GM11168 (cell line): ENCODE results near the gene TTLL4.

Source experiments
- in situ Hi-C: fragments of 300-500 bp; cut with MboI; formaldehyde crosslinking; loops from one replicate; pipeline ENCODE4 v1.12.0; 2022; ENCODE audit warnings: low sequenced_read_pairs; ENCODE audit not compliant: unreplicated experiment

Gene TTLL4

DNA sequence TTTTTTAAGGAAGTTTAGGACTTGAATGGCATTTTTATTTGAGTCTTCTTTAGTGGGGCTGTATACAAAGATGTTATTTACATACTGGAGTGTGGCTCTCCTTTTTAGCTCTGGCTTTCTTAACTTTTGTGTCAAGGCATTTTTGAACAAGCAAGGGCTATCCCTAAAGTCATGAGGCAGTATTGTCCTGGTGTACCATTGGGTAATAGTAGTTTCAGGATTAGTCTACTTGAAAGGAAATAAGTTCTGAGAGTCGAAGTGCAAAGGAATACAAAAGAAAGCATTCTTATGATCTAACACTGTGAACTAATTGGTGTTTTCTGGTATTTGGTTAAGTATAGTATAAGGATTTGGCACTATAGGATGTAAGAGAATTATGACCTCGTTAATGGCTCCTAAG lies 69.4 kb downstream of the TTLL4 start:
- in situ Hi-C loops = no loop called here

DNA sequence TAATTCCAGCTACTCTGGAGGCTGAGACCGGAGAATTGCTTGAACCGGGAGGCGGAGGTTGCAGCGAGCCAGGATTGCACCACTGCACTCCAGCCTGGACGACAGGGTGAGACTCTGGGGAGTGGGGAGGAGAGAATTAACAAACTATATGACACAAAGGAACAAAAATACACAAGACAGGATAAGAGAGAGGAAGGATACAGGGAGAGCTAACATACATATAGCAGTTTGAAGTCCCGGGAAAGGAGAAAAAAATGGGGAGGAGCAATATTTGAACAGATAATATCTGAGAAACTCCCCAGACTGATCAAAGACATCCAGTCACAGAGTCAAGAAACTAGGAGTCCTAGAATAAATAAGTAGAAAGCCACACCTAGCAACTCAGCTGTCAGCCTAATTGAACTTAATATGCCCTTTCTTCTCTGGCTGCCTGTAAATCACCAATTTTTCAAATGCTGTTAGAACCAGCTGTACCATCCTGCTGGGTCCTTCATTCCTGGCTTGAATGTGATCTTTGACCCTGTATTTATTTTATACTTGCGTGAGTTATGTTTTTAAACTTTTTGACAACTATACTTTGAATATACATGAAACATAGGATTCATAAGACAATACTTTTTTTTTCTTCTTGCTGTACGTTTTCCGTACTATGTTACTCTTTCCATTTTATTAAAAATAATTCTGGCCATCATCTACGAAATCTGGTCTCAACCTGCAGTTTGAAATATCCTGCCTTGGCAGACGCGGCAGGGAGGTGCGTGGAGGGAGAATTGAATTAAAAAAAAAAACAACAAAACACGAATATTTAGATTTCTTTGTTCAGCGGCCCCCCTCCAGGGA lies 70.4 kb downstream of the TTLL4 start:
- in situ Hi-C loops = no loop called here

DNA sequence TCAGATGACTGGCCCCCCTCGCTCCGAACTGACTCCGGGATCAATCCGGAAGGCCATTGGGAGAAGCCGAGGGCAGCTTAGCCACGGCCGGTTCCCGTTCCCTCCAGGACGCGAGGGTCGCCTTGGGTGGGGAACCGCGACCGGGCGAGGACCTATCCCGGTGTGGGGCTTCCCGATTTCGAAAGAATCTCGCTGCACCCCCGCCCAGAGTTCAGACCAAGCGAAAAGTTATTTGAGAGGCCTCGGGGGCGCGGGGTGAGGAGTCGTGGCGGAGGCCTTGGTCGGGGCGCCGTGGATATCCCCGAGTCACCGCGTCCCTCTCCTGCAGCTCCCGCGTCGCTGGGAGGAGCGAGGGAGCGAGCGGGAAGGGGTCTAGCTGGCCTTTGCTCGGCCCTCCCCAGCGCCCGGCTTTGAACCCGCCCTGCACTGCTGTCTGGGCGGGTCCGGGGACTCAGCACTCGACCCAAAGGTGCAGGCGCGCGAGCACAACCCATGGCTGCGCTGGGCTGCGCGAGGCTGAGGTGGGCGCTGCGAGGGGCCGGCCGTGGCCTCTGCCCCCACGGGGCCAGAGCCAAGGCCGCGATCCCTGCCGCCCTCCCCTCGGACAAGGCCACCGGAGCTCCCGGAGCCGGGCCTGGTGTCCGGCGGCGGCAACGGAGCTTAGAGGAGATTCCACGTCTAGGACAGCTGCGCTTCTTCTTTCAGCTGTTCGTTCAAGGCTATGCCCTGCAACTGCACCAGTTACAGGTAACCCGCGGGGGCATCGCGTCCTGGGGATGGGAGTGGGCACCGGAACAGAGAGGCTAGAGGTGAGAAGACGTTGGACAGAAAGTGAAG lies 71.3 kb downstream of the TTLL4 start, which contains the start of gene CYP27A1:
Gene CYP27A1, plus strand, starts transcription at position 457 of the 837 bp plus-strand sequence. Its CDS starts 36 bp downstream, at position 493.
- in situ Hi-C loops = no loop called here

DNA sequence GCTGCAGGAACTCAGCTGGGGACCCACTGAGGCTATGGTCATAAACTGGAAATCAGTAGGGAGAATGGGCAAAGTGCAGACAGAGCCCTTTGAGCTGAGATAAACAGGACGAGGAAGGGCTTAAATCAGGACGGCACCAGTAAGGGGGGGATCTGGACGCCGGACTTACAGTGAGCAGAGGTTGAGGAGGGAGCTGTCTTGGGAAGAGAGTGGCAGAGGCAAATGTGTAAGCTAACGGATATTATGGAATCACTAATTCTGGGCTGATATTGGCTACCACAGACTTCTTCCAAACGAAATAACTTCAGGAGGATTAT lies 71.9 kb downstream of the TTLL4 start:
- in situ Hi-C loops = no loop called here

DNA sequence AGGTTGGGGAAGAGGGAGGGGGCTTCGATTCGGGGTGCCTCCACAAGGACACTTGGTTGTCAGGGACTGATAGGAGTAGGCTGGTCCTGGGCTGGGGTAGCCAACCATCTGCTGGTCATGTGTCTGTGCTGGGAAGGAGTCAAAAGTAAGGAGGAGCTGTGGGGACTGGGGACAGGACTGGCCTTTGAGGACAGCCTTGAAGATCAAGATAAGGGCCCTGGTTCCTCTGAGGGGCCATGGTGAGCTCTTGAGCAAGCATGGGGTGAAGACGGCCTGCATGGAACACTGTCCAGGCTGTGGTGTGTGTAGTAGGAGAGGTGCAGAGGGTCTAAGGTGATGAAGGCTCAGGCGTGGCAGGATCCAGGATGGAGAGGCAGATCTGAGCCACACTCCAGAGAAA lies 73.1 kb downstream of the TTLL4 start:
- in situ Hi-C loops = no loop called here

DNA sequence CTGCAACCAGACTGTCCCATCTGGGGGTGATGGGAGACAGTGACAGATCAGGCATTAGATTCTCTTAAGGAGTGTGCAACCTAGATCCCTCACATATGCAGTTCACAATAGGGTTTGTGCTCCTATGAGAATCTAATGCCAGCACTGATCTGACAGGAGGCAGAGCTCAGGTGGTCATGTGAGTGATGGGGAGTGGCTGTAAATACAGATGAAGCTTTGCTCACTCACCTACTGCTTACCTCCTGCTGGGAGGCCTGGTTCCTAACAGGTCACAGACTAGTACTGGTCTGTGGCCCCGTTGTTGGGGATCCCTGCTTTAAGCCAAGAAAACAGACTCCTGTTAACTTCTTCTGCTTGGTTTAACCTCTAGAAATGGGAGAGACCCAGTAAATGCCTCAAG lies 74.5 kb downstream of the TTLL4 start:
- in situ Hi-C loops = no loop called here

DNA sequence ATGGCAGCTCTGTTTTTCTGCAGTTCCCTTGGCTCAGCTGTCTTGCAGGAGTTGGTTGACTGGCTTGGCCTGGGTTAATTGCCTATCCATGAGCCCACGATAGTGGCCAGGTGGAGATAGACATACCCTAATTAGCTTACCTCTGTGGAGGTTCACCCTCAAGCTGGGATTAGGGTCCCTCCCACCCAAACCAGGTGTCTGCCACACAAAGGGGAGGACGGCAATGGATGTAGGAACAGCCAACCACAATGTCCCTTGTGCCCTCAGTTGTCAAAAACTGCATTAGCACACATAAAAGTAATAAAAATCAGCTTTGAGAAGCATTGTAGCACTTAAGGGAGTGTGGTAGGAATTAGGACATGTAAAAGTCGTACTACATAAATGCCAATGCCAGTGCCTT lies 75.5 kb downstream of the TTLL4 start:
- in situ Hi-C loops = no loop called here

DNA sequence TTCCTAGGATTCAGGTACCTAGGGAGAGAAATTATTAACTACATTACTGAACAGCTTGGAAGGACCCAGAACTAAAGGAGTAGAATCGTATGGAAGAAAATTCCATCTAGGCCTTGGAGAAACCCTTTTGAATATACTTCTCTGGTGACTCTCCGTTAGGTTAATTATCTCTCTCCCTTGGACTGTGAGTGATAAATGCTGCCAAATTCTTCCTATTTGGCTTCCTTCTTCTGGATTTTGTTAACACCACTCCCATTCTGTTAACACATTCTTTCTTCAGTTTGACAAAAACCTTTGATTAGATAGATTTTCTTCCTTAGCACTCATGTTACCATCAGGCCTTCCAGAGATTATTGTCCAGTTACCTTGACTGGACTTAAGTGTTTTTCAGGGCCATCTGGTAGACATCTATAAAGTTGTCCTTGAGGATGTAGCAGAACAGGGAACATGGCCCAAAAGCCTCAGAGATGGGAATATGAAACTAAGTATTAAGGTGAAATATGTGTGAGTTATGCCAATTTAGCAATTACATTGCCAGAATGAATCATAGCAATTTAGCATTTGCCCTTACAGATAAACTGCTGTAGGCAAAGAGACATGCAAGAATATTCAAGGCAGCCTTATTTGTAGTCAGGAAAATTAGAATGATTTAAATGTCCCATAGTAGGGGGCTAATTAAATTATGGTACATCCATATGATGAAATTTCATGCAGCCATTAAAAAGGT lies 78.1 kb downstream of the TTLL4 start:
- in situ Hi-C loops = no loop called here

DNA sequence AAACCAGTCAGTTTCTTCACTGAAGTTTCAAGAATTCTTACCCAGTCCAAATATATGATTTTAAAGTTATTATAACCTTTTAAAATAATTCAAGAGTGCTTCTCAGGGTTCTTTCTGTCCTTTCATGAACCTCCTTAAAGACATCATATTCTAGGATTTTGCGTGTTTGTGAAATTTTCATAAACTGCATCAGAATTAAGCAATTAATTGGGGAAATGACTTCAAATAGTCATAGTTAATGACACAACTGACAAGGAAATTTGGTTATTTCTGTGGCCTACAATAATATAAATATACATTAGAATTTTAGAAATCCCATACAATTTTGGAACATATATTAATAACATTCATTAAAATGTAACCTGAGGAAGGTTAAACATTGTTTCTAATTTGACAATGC lies 81.8 kb downstream of the TTLL4 start:
- in situ Hi-C loops = no loop called here

DNA sequence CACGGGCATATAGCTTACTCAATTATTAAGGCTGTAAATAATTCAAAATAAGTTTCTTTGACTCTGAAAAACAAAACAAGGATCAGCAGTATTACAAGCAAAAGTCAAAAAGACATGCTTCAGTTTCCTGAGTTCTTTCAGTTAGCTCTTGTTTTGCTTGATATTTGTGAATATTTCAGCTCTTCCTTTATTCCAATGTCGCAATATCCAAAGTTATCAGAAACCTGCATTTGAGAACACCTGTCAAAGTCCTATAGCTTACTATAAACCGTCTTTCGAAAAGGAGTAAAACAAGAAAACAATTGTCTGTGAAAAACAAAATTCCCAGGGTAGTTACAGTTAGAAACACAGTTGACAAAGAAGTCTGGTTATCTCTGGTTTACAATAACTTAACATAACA lies 86.1 kb downstream of the TTLL4 start:
- in situ Hi-C loops = no loop called here

DNA sequence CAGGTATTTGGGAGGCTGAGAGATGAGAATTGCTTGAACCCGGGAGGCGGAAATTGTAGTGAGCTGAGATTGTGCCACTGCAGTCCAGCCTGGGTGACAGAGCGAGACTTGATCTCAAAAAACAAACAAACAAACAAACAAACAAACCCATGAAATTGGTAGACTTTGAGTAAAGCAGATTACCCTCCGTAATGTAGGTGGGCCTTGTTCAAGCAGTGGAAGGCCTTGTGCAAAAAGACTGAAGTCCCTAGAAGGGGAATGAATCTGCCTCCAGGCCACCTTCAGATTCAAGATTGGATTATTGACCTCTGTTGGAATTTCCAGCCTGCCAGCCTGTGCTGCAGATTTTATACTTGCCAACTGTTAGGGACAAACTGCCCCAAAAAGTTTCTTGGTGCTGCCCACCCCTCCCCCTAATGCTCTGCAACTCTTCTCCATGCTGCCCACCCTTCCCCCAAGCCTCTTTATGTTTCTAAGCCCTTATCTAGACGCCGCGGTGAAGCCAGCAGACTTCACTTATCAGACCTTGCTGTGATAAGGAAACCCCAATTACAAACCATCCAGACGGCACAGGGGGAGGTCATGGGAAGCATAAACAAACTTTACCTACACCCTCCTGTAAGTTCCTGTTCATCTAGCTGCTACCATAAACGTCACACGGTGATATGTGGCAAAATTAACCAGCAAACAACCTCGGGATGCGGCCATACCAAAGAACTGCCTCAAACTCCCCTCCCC lies 88.3 kb downstream of the TTLL4 start:
- in situ Hi-C loops = no loop called here

DNA sequence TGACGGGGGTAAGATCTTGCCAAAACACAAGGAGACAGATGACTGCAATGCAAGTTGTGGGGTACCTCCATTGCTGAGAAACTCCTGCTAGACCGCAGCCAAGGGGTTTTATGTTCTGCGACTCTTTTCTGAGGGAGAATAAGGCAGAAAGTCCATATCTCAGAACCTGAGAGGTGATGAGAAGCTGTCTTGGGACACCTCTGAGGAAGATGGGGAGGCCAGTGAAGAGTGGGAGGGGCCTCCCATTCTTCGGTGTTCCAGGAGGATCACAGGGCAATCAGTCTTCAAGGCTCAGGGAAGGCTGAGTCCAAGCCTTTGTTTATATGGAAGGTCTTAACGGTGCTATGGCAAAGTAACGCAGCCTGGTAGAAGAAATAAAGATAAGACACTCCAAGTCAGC lies 89.4 kb downstream of the TTLL4 start:
- in situ Hi-C loops = no loop called here

DNA sequence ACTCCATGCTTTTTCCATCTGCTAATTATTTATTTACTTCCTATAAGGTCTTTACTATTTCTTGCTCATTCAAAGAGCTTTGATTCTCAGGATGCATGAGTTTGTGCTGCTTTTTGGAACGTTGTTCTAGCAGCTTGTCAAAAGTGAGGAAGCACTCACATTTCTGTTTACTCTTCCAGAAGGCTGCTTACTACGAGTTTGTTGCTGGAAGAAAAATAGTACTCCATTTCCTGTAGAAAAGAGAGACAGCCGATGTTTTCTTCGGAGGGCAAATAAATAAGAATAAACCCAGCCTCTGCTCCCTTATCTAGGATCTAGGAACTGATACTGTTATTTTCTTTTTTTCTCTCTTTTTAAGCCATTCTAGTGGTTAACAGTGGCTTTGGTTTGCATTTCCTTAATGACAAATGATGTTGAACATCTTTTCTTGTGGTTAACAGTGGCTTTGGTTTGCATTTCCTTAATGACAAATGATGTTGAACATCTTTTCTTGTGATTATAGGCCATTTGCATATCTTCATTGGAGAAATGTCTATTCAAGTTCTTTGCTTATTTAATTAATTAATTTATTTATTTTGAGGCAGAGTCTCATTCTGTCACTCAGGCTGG lies 91.9 kb downstream of the TTLL4 start:
- in situ Hi-C loops = no loop called here

DNA sequence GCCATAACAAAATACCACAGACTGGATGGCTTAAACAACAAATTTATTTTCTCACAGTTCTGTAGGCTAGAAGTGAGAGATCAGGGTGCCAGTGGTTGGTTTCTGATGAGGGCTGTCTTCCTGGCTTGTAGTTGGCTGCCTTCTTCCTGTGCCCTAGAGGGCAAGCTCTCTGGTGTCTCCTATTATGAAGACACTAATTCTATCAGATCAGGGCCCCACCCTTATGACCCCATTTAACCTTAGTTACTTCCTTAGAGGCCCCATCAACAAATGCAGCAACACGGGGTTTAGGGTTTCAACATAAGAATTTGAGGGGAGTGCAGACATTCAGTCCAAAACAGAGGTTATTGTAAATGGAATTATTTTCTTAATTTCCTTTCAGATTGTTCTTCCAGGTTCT lies 94.2 kb downstream of the TTLL4 start:
- in situ Hi-C loops = no loop called here
